Measurements from ENCODE around the gene PAX2.

The PAX2 gene

DNA sequence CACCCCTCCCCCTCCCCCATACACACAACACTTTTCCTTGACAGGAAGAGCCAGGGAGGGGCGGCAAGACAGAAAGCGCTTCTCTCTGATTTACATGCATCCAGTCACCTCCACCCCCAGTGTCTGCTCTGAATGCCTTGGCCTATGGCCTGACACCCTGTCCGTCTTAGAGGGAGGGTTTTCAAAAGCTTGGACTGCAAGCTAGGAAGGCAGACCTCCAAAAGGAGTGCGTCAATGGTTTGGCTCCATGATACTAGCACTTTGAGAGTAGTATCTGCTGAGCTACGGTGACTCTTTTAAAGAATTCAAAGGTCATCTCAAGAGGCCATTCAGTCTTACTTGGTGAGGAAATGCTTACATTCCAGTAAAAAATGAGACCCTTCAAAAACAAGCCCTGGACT lies 20.3 kb upstream of the PAX2 start:
- DNase-seq: no peak

DNA sequence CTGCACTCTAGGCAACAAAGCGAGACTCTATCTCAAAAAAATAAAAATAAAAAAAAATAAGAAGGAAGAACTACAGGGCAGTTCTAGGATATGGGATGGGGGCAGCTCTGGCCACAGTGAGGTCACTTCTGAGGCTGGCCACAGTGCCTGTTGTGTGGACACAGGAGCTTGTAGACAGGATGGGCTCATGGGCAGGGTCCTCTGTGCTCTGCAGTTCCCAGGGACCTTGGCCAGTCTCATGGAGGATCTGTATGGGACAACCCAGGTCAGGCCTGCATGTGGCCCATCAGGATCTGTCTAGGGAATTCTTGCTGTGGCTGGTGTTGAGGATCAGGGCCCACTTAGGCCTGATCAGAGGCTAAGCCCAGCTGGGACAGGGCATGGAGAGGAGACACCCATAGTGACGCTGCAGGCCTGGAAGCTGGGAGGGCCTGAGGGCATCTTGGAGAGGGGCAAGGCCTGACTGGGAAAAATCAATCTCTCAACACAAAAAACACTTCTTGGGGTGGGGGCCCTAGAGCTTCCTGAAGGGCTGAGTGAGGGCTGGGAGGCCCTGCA lies 19.4 kb upstream of the PAX2 start:
- no peak for DNase-seq

DNA sequence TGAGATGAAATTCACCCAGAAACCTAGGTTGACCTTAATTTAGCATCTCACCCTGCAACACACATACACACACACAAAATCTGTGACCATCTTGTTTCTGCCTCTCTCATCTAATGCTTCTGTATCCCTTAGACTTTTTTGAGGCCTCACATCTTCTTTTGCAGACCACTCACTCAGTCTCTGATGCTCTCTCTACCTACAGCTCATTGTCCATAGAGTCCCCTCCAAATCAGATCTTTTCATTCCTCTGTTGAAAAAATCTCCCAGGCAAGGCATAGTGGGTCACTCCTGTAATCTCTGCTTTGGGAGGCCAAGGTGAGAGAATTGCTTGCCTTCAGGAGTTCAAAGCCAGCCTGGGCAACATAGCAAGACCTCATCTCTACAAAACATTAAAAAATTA lies 17.6 kb upstream of the PAX2 start:
- no peak for DNase-seq

DNA sequence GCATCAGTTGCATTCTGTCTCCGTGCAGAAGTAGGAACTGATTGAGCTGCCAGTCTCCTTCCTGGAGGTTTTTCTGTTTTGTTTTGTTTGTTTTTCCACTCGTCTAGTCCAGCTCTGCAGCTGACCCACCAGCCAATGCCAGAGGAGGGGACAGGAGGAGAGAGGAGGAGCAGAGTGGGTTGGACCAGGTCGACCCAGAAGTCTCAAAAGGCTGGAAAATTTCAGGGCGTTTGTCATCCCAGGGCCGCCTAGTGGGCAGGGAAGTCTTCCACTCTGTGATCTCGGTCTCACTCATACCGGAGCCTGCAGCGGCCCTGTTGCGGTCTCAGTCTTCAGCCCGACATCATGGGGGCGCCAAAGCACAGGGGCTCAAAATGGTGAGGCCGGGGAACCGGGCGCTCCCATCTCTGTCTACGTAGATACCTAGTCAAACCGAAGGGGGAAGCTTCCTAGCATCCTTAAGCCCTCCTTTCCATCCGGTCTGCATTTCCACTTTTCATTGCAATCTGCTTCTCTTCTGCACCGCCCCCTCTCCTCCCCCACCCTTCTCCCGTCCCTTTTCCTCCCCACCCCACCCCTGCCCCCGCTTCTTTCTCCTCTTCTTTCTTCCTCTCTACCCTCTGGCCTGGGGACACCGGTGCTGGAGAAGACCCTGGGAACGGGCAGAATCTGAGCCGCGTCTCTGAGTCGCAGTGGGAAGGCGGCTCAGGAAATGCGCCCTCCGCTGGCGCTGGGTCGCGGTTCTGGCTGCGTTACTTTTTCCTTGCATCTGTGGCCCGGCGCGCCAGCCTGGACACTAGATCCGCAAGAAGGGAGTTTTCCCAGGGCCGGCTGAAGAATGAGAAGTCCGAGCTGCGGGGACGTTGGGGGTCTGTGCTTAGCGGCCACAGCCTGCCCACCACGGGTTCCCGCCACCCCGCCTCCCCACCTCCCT lies 16.2 kb upstream of the PAX2 start:
- peak; percentile 80 for DNase-seq

DNA sequence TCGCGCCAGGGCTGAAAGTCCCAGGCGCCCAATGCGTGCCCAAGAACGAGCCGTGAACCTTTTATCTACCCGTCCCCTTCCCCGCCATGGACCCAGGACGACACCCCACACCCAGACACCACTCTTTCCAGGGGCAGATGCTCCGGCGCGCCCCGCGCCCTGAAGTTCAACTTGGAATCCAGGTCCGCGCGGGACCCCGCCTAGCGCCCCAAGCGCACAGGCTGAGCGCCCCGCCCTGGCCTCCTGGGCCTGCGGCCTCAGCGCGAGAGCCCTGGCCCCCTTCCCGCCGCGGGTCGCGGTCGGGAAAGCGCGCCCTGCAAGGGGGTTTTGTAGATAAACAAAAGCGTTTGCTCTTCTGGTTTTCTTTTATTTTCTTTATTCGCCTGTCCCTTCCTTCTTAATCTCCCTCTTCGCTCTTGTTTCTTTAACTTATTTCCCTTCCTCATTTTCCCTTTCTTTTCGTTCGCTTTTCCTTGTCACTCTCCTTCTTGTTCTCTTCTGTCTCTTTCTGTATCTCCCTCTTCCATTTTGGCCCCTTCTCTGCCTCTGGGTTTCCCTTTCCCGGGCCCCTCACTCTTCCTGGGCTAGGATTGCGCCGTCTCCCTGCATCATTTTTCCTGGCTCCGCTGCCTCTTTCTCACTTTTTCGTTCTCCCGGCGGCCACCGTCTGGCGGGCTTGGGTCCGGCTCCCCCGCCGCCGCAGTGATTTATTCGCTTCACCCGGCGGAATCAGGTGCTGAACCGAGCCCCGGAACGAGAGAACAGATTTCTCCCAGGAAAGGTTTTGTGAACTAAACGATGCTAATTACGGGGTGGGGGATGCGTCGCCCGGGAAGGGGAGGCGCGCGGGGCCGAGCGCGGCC lies 15.3 kb upstream of the PAX2 start:
- peak; percentile 76 for DNase-seq

DNA sequence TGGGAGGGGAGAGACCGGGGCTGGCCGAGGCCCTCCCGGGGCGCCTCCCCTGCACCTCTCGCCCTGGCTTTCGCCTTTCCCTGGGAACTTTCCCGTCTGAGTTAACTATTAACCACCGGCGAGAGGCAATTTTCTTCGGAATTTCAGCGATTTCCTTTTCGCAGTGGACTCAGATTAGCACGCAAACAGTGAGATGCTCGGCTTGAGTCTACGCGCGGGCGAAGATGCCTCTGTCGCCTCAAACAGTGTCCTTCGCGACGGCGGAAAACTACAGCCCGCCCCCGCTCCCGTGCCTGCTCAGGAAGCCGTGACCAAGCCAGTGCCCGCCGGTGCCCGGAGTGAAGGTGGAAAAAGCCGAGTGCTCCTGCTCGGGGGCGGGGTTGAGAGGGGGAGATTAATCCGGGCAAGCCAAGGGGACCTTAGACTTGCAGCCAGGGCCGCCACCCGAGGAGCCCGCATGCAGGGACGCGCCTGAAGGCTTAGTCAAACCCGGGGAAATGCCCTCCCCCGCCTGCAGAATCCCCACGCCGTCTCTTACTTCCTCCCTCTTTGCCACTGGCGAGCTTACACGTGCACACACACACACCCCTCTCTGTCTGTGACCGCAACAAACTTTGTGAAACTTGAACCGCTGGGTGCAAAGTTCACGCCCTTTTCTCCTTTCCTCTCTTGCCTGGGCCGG lies 14.5 kb upstream of the PAX2 start:
- peak; percentile 65 for DNase-seq

DNA sequence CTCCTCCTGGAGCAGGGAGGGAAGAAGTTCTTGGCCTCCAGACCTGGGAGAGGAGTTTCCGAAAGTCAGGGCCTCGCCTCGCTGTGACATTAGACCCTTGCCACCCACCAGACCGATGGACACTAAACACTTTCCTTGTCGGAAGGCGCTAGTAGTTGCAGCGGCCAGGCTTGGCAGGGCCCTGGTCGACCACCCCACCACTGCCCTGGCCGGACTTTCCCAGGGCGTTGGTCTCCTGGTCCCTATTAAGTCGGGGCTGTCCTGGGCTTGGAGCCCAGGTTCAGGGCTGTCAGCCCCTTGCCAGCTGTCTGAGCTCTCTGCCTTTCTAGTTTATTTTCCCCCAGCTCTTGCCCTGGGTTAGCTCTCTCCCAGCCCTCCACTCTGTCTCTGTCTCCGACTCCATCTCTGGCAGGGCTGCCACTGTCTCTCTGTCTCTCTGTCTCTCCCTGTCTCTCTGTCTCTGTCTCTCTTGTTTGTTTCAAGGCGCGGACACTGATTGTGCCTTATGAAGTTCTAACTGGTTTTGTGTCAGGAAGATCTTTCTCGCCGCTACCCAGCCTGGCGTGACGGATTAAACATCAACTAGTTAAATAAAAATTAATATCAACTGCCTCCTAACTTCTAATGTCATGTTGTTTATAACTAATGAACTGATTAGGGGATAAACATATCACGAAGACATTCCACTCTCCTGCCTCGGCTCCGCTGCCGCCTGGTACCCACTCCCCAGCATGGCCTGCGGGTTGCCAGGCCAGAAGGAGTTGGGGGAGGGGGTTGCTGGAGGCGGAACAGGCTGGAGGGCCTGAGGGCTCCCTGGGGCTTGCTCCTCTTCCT lies 13.8 kb upstream of the PAX2 start:
- DNase-seq: peak; percentile 52

DNA sequence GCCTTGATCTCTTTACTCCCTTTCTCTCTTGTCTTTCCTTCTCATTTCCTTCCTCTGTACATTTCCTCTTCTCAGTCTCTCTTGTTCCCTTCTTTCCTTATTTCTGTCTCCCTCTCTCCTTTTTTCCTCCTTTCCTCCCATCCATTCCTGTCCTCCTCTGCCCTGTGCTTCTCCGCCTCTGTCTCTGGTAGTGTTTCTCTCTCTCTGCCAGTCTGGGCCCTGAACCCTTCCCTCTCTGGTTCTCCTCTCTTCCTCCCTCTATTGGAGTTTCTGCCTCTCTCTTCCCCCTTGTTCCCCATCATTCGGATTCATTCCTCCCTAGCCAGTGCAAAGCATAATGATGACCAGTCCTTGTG lies 13.2 kb upstream of the PAX2 start:
- no peak for DNase-seq

DNA sequence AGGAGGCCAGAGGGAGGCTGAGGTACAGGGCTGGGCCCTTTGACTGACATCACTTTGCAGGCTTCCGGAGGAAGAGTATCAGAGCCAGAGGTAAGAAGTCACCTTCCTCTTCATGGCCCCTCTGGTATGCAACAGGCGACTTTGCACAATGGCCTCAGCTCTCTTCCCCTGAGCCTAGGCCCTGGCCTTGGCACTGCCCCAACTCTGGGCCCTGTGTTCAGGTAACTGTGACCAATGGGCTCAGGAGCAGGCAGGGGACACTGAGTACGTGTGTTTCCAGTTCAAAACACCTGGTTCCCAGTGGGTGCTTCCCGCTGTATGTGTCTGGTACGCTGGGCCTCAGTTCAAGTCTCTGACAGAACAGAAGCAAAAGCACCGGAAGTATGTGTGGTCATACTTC lies 12.1 kb upstream of the PAX2 start:
- DNase-seq: no peak

DNA sequence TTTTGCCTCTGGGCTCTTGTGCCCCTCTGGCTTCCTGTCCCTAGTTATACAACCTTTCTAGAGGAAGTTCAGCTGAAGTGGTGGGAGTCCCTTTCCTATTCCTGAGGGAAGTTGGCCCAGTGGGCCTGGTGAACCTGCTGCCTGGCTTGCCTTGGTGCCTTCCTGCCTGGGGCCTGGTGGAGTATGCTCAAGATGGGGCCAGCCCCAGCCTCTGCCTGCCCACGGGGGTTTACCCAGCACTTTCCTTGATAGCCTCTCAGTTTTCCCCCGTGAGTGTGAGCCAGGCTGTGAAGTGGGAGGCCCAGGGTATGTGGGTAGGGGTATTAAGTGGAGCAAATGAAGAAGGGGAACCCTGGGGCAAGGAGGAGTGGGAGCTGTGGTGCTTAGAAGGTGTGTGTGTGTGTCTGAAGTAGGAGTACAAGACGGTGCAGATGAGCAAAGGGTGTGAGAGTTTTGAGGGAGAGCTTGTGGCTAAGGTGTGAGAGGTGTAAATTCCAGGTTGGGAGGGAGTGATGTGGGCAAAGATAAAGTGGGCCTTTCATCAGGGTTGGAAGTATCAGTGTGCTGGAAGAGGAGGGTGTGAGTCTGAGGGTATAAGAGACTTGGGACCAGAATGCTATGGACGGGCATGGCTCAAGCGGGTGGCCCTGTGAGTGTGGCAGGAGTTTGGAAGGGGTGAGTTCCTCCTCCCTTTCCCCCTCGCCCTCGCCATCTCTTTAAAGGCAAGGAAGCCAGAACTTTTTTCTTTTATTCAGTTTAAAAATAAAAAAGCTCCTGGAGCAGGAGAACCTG lies 10.9 kb upstream of the PAX2 start:
- DNase-seq: no peak

DNA sequence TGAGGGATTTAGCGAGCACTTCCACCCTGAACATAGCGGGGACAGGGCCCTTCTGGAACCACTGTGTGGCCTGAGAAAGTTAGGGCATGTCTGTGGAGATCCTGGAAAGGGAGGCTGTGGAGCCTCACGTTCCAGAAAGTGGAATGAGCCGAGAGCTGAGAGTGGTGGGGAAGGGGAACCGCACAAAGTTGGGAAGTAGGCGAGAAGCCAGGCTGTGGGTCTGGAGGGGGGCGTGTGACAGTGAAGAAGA lies 10.4 kb upstream of the PAX2 start:
- DNase-seq: peak; percentile 28

DNA sequence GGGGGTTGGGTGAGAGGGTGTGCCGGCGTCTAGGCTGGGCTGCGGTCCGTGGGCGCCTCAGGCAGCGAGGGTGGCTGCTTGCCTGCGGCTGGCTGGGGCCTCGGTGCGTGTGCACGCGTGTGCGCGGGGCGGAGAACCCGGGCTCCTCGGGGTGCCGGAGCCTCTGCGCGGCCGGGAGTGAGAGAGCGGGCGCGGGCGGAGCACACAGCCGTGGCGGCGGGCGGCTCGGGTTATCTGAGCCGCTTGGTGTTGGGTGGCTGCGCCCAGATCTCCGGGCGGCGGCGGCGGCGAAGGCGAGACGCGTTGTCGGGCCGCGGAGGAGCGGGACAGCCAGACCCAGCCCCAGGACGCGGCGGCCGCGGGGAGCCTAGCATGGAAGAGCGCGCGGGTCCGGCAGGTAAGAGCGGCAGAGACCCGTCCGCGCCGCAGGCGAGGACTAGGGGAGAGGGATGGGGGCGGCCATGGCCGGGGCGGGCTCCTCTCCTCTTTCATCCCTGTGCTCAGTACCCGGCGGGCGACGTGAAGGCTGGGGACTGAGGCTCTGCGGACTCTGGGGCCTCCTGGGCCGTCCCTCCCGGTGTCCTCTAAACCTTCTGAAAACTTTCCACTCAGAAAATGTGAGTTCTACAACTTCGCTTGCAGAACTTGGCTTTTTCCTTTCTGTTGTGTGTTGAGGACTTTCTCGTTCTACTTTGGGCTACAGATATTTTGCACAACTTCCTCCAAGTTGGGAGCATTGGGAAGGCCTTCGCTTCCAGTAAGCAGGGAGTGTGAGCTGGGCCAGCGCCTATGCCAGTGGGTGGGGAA lies 9.8 kb upstream of the PAX2 start:
- DNase-seq: peak; percentile 37

DNA sequence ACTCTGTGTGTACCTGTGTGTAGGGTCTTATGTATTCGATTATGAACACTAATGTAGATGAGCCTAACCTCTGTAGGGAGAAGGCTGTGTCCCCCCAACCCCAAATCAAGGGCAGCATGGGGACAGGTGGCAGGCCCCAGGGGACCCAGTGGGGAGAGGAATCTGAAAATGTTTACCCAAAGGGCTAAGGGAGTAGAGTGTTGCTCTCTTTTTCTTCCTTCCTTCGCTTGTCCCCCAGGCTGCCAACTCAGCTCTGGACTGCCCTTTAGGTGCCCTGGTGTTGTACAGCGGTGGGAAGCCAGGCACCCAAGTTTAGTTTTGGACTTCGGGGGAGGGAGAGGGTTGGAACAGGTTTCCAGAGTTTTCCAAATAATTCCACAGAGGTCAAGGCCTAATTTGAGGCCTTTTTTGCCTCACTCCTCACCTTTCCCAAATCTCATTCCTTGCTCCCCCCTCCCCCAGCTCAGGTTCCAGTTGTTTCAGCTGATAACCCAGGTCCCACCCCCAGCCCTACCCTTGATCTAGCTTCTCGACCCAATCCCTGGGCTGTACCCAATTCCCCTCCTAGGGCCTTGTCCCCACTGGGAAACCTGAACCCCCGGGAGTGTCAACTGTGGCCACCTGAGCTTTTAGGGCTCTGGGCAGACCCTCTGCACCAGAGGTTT lies 9.1 kb upstream of the PAX2 start:
- no peak for DNase-seq

DNA sequence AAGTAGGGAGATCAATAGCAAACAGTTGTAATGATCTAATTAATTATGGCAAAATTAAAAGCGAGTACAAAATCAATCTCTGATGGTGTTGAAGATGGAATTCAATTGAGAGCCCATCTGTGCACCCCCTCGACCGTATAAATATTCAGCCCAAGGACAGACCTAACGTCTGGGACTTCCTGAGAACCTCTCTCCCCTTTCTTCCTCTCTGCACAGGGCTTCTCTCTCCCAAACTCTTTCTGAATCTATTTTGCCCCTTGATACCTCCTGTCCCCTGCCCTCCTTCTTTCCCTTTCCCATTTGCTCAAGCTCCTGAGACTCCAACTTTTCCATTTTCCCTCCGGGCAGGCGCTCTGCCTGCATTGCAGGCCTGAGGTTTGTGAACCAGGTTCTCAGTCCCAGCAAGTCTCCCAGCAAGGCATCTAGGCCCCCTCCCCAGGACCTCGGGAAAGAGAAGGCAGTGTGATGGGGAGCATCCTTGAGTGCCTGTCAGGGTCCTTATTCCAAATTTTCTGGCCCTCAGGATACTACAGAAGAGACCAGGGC lies 8.5 kb upstream of the PAX2 start:
- no peak for DNase-seq

DNA sequence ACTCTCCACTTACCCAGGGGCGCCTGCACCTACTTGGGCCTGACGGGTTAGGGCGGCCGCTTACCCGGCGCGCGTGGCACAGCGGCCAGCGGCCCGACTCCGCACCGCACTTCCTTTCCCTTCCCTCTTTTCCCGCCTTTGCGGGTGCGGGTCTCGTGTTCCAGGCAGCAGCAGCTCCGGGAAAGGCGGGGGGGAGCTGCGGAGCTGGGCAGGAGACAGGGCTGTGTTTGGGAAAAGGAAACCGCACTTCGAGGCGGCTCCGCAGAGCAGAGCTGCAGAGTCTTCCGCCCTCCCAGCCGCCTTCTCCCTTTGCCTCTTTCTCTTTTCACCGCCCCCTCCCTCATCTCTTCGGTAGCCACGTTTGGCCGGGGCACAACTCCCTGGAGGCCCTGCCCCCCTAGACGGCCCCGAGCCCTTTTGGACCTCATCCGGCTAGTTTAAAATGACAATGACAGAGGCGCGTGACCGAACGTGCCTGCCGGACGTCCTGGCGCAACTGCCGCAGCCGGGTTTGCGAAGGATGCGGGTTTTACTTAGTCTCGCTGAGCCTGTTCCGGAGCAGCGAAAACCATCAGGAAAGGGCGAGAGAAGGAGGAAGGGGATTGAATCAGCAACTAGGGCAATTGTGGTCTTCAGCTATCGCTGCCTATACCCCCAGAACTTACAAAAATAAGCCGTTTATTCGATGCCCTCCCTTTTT lies 7.9 kb upstream of the PAX2 start:
- peak; percentile 62 for DNase-seq

DNA sequence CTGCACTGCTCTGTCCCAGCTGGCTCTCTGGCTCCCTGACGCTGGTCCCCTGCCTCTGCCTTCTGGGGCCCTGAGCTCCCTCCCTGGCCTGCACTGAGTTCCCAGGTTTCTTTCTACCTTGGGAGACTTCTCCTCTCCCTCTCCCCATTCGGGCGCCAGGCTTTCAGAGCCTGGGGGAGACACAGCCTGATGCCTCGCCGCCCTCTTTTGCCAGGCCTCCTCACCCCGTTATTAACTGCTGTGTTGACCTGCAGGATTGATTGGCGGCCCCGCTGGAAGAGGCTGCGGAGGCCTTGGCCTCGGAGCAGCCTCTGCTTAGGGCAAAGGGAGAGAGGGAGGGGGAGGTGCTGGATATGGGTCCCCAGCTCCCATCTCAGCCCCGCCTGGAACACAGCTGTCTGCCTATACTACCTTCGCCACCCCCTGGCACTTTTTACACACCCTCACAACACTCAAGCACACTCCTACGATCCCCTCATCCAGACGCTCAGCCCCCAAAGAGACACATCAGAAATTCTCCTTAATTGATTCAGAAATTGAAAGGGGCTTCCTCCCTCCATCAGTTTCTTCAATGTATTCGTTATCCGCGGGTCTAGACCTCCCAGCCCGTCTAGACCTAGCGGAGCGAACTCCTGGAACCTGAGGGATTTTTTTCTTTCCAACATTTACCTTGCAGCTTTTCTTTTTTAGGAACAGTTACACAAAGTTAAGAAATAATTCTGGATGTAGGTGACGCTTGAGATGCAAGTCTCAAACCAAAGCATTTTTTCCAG lies 7.1 kb upstream of the PAX2 start:
- DNase-seq: peak; percentile 56

DNA sequence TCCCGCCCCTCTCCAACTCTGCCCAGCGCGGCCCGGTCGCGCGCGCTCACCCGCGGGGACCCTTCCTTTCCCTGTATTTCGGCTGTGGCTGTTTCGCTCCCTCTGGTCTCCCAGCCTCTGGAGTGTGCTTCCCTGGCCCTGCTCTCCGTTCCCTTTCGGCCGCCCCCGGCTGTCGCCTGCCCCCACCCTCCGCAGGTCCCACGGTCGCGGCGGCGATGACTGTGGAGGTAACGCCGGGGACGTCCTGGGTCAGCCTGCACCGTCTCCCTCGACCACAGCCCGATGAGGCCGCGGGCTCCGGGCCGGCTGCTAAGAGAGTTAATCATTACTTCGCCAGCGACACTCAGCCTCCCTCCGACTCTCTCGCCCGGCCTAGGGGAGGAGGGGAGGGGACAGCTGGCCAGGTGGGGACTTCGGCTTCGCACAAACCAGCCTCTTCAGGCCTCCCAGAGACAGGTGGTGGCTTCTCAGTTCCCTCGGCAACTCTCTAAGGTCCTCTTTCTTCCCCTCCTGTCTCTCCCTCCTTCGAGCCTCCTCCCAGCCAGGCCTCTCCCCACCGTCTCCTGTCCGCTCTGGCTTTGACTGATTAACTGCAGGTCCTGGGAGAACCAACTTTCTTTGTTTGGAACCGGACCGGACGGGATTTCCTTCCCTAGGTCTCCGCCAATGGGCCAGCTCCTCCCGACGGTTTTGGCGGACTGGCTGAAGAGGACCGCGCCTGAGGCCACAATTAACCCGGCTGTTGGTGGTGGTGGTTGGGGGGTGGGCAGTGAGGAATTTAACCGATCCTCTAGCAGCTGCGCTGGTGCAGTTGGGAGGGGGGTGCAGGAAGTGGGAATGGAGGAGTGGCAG lies 5.6 kb upstream of the PAX2 start:
- DNase-seq: peak; percentile 61

All from eye (tissue), 1 donor.